Lung microvascular endothelial cell (primary cell): Measurements from ENCODE around the gene CACNA1C. TPM values are rescaled to one million over a fixed set of nuclear protein-coding genes. Genes with fewer than 3 reads are reported as not detected.

Source experiments
- DNase-seq, 2 donors: peaks; one replicate each; pipeline versions ENCODE4 v3.0.0 to v3.0.0-alpha.2; 2010; ENCODE audit warnings: low read depth in 2 of 2
- total RNA-seq: library from RNA; depleted of rRNA; stranded (reverse); fragments of >200 nt; gene quantifications from 2 replicates; pipeline ENCODE4 v1.2.1, GENCODE V29; 2014

Gene CACNA1C
- total RNA-seq, 1 donor from 2014 or later, result under 0.01 TPM

GRCh38 chr12:2138294-2138693 lies 85.5 kb downstream of the CACNA1C start:
- DNase-seq, result no peak

- DNase-seq, result no peak
These were observed 86.1 kb downstream of the CACNA1C start for GRCh38 chr12:2138871-2139308.

- no peak for DNase-seq
These were observed 86.9 kb downstream of the CACNA1C start for GRCh38 chr12:2139651-2140050.

- no peak for DNase-seq
These were observed 88.2 kb downstream of the CACNA1C start for GRCh38 chr12:2140858-2141519.

- DNase-seq, result no peak
These were observed 89.3 kb downstream of the CACNA1C start for GRCh38 chr12:2142068-2142467.

GRCh38 chr12:2144951-2145350 lies 92.2 kb downstream of the CACNA1C start:
- no peak for DNase-seq

GRCh38 chr12:2145433-2145998 lies 92.7 kb downstream of the CACNA1C start:
- DNase-seq, result no peak

GRCh38 chr12:2147335-2147734 lies 94.5 kb downstream of the CACNA1C start:
- DNase-seq, result no peak

- DNase-seq, result no peak
These were observed 96.3 kb downstream of the CACNA1C start for GRCh38 chr12:2149091-2149490.

GRCh38 chr12:2150833-2151232 lies 98.0 kb downstream of the CACNA1C start:
- DNase-seq, result no peak

- no peak for DNase-seq
These were observed 98.6 kb downstream of the CACNA1C start for GRCh38 chr12:2151391-2151790.

- DNase-seq, result no peak
These were observed 99.3 kb downstream of the CACNA1C start for GRCh38 chr12:2152134-2152533.

GRCh38 chr12:2154050-2154449 lies 101.3 kb downstream of the CACNA1C start:
- DNase-seq, result peak in 1 of 2 donors; percentile 45

- no peak for DNase-seq
These were observed 101.7 kb downstream of the CACNA1C start for GRCh38 chr12:2154521-2154920.

GRCh38 chr12:2156333-2156732 lies 103.5 kb downstream of the CACNA1C start:
- DNase-seq, result no peak

- no peak for DNase-seq
These were observed 107.3 kb downstream of the CACNA1C start for GRCh38 chr12:2160043-2160442.

- DNase-seq, result peak in 1 of 2 donors; percentile 11
These were observed 108.7 kb downstream of the CACNA1C start for GRCh38 chr12:2161473-2161872.

GRCh38 chr12:2163177-2163941 lies 110.6 kb downstream of the CACNA1C start:
- DNase-seq, result peak; percentile 26 to 35

GRCh38 chr12:2165021-2165420 lies 112.2 kb downstream of the CACNA1C start:
- DNase-seq, result no peak

- no peak for DNase-seq
These were observed 113.1 kb downstream of the CACNA1C start for GRCh38 chr12:2165927-2166326.

GRCh38 chr12:2166696-2167095 lies 113.9 kb downstream of the CACNA1C start:
- DNase-seq, result no peak

GRCh38 chr12:2167231-2167630 lies 114.4 kb downstream of the CACNA1C start:
- no peak for DNase-seq

- peak in 1 of 2 donors; percentile 7 for DNase-seq
These were observed 116.0 kb downstream of the CACNA1C start for GRCh38 chr12:2168808-2169207.
